GM12878 (cell line): ENCODE data around the gene DBNDD2. TPM values are rescaled to one million over a fixed set of nuclear protein-coding genes. Genes with fewer than 3 reads are reported as not detected.

ENCODE experiments used
- ATF2 ChIP-seq: IDR thresholded peaks from 2 replicates; pipeline ENCODE4 v1.6.1; 2012; ENCODE audit warnings: low read length, inconsistent platforms
- BMI1 ChIP-seq: fragments of 450-650 bp; IDR thresholded peaks from 2 replicates; pipeline ENCODE4 v1.6.1; 2016; ENCODE audit warnings: mild to moderate bottlenecking, moderate library complexity, borderline replicate concordance
- CHD2 ChIP-seq: IDR thresholded peaks from 2 replicates; pipeline ENCODE4 v1.6.1; 2011; ENCODE audit warnings: low read depth, low read length, improper control_type of control experiment, borderline replicate concordance
- EED ChIP-seq: sonication (generic); IDR thresholded peaks from 2 replicates; pipeline ENCODE4 v1.6.1; 2016; ENCODE audit warnings: antibody characterized with exemption, low read depth
- GATAD2B ChIP-seq: fragments of 450-650 bp; conservative IDR thresholded peaks from 2 replicates; pipeline ENCODE4 v1.6.1; 2017; ENCODE audit warnings: low read depth, mild to moderate bottlenecking, moderate library complexity
- KLF5 ChIP-seq: fragments of 450-650 bp; IDR thresholded peaks from 2 replicates; pipeline ENCODE4 v1.6.1; 2014; ENCODE audit warnings: mild to moderate bottlenecking; ENCODE audit not compliant: partially characterized antibody
- MXI1 ChIP-seq: fragments of 150-350 bp; IDR thresholded peaks from 2 replicates; pipeline ENCODE4 v1.6.1; 2011; ENCODE audit warnings: low read depth, mild to moderate bottlenecking, inconsistent platforms, low read length, improper control_type of control experiment
- NBN ChIP-seq: fragments of 450-650 bp; IDR thresholded peaks from 2 replicates; pipeline ENCODE4 v1.6.1; 2016
- NR2C1 ChIP-seq: fragments of 450-650 bp; IDR thresholded peaks from 2 replicates; pipeline ENCODE4 v1.6.1; 2017; ENCODE audit warnings: antibody characterized with exemption, mild to moderate bottlenecking, moderate library complexity
- POLR2AphosphoS2 ChIP-seq: IDR thresholded peaks from 2 replicates; pipeline ENCODE4 v1.6.1; 2011; ENCODE audit warnings: low read depth, mild to moderate bottlenecking, low read length, improper control_type of control experiment, moderate library complexity
- RCOR1 ChIP-seq: conservative IDR thresholded peaks from 2 replicates; pipeline ENCODE4 v1.6.1; 2012; ENCODE audit warnings: low read depth, low read length, improper control_type of control experiment
- RUNX3 ChIP-seq: IDR thresholded peaks from 2 replicates; pipeline ENCODE4 v1.6.1; 2012; ENCODE audit warnings: low read length, inconsistent platforms
- SIN3A ChIP-seq: IDR thresholded peaks from 2 replicates; pipeline ENCODE4 v1.6.1; 2012; ENCODE audit warnings: low read depth, low read length, improper control_type of control experiment
- SMC3 ChIP-seq: IDR thresholded peaks from 2 replicates; pipeline ENCODE4 v1.6.1; 2011; ENCODE audit warnings: low read length, improper control_type of control experiment, borderline replicate concordance
- SPI1 ChIP-seq: IDR thresholded peaks from 2 replicates; pipeline ENCODE4 v1.6.1; 2011; ENCODE audit warnings: low read depth, mild to moderate bottlenecking, low read length, moderate library complexity, borderline replicate concordance; ENCODE audit not compliant: insufficient read depth
- SRF ChIP-seq, 2 experiments: IDR thresholded peaks; 2 replicates each; pipeline ENCODE4 v1.6.1; 2011; ENCODE audit warnings: low read depth in 2 of 2, low read length in 2 of 2, mild to moderate bottlenecking in 1 of 2, moderate library complexity in 1 of 2
- TCF3 ChIP-seq: IDR thresholded peaks from 2 replicates; pipeline ENCODE4 v1.6.1; 2012; ENCODE audit warnings: low read depth, mild to moderate bottlenecking, low read length, borderline replicate concordance; ENCODE audit not compliant: insufficient read depth
- polyA plus RNA-seq, 11 experiments: library from polyadenylated mRNA; depleted of rRNA in 4 of 11; unstranded in 6 of 11; stranded (reverse) in 5 of 11; fragments of >200 nt; fragmentation: Nextera tagmentation in 4 of 11; fragmentation: Illumina TruSeq in 1 of 11; extraction: Ambion mirVana in 4 of 11; extraction: Trizol in 1 of 11; gene quantifications; 1 replicate in 1 of 11; 2 replicates in 10 of 11; pipeline versions ENCODE4 v1.2.1 to v1.2.3, GENCODE V29; 2011 to 2016; ENCODE audit warnings: inconsistent platforms in 2 of 11, missing spikeins in 2 of 11, low read depth in 1 of 11
- total RNA-seq, 4 experiments: library from RNA; depleted of rRNA in 3 of 4; stranded (reverse); fragments of >200 nt in 3 of 4; fragmentation: Illumina TruSeq in 1 of 4; extraction: Trizol in 1 of 4; gene quantifications; 2 replicates each; pipeline versions ENCODE4 v1.2.1 to v1.2.3, GENCODE V29; 2013 to 2021
- TF ChIP-seq, protein P1 (sequence below): fragments of 450-650 bp; formaldehyde crosslinking; IDR thresholded peaks from 2 replicates; pipeline ENCODE4 v1.4.0; 2022; ENCODE audit warnings: mild to moderate bottlenecking, moderate library complexity
- TF ChIP-seq, protein P2 (sequence below): fragments of 450-650 bp; IDR thresholded peaks from 2 replicates; pipeline ENCODE4 v1.6.1; 2018; ENCODE audit warnings: mild to moderate bottlenecking, low read depth, moderate library complexity; ENCODE audit not compliant: partially characterized antibody
- TF ChIP-seq, protein P3 (sequence below): IDR thresholded peaks from 2 replicates; pipeline ENCODE4 v1.6.1; 2011; ENCODE audit warnings: borderline replicate concordance, low read depth, mild to moderate bottlenecking, moderate library complexity, low read length; ENCODE audit not compliant: insufficient read depth, poor library complexity, severe bottlenecking

The DBNDD2 gene
- total and polyA plus RNA-seq, 10 of the 15 experiments (the other 5 are each of a cell fraction or from before 2014, with no cell fraction given) = 0.17 to 5.7 (median 0.49) TPM; not detected in 1

DNA sequence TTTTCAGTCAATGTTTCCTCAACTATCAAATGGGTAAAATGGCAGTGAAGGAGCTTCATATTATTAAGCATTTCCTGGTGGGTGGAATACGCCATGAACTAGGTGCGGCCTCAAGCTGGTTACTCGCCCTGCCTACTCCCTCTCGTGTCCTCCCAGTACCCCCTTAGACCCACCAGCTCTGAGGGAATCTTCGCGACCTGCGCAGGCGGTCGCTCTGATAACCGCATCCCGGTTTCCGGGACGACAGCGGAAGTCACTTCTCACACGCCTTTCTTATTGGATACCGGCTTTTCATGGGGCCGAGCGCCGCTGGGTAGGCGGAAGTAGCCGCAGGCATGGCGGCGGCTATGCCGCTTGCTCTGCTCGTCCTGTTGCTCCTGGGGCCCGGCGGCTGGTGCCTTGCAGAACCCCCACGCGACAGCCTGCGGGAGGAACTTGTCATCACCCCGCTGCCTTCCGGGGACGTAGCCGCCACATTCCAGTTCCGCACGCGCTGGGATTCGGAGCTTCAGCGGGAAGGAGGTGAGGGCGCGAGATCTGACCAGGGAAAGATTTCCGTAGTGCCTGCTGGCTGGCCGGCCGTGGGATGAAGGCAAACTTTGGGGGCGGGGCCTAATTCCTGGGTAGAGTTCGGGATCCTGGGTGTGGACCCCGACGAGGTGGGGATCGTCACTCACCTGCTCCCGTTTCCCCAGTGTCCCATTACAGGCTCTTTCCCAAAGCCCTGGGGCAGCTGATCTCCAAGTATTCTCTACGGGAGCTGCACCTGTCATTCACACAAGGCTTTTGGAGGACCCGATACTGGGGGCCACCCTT lies 7.9 kb downstream of the DBNDD2 start, which contains the start of gene PIGT (continued):
- TF ChIP-seq ATF2 = no peak
- TF ChIP-seq, protein P1, sequence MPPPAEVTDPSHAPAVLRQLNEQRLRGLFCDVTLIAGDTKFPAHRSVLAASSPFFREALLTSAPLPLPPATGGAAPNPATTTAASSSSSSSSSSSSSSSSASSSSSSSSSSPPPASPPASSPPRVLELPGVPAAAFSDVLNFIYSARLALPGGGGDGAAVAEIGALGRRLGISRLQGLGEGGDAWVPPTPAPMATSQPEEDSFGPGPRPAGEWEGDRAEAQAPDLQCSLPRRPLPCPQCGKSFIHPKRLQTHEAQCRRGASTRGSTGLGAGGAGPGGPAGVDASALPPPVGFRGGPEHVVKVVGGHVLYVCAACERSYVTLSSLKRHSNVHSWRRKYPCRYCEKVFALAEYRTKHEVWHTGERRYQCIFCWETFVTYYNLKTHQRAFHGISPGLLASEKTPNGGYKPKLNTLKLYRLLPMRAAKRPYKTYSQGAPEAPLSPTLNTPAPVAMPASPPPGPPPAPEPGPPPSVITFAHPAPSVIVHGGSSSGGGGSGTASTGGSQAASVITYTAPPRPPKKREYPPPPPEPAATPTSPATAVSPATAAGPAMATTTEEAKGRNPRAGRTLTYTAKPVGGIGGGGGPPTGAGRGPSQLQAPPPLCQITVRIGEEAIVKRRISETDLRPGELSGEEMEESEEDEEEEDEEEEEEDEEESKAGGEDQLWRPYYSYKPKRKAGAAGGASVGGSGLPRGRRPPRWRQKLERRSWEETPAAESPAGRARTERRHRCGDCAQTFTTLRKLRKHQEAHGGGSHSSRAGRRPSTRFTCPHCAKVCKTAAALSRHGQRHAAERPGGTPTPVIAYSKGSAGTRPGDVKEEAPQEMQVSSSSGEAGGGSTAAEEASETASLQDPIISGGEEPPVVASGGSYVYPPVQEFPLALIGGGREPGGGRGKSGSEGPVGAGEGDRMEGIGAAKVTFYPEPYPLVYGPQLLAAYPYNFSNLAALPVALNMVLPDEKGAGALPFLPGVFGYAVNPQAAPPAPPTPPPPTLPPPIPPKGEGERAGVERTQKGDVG (CRISPR knock-in tag) = no peak
- peak; percentile 18 for TF ChIP-seq KLF5
- peak; percentile 42; the same call in 1 of the 2 replicates for TF ChIP-seq EED
- peak; percentile 72 for TF ChIP-seq NBN
- TF ChIP-seq, protein P2, sequence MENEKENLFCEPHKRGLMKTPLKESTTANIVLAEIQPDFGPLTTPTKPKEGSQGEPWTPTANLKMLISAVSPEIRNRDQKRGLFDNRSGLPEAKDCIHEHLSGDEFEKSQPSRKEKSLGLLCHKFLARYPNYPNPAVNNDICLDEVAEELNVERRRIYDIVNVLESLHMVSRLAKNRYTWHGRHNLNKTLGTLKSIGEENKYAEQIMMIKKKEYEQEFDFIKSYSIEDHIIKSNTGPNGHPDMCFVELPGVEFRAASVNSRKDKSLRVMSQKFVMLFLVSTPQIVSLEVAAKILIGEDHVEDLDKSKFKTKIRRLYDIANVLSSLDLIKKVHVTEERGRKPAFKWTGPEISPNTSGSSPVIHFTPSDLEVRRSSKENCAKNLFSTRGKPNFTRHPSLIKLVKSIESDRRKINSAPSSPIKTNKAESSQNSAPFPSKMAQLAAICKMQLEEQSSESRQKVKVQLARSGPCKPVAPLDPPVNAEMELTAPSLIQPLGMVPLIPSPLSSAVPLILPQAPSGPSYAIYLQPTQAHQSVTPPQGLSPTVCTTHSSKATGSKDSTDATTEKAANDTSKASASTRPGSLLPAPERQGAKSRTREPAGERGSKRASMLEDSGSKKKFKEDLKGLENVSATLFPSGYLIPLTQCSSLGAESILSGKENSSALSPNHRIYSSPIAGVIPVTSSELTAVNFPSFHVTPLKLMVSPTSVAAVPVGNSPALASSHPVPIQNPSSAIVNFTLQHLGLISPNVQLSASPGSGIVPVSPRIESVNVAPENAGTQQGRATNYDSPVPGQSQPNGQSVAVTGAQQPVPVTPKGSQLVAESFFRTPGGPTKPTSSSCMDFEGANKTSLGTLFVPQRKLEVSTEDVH = peak; percentile 69
- TF ChIP-seq CHD2 = peak; percentile 69
- TF ChIP-seq TCF3 = peak; percentile 50; the same call in 1 of the 2 replicates
- TF ChIP-seq MXI1 = peak; percentile 93
- peak; percentile 34; the same call in 1 of the 2 replicates for TF ChIP-seq SPI1
- no peak; the same call in 1 of the 2 replicates for TF ChIP-seq SMC3
- TF ChIP-seq, protein P3, sequence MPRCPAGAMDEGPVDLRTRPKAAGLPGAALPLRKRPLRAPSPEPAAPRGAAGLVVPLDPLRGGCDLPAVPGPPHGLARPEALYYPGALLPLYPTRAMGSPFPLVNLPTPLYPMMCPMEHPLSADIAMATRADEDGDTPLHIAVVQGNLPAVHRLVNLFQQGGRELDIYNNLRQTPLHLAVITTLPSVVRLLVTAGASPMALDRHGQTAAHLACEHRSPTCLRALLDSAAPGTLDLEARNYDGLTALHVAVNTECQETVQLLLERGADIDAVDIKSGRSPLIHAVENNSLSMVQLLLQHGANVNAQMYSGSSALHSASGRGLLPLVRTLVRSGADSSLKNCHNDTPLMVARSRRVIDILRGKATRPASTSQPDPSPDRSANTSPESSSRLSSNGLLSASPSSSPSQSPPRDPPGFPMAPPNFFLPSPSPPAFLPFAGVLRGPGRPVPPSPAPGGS = no peak
- TF ChIP-seq SIN3A = peak; percentile 80; the same call in 1 of the 2 replicates
- 0 out of 2 replicates have a peak, but pooled peaks have one; percentile 21 for TF ChIP-seq RCOR1
- 0 out of 4 replicates have a peak, but pooled peaks of 1 of the 2 experiments have one; percentile 21 for TF ChIP-seq SRF (IDR thresholded peaks at IDR 0.05; ENCODE audit: low read depth in 2 of 2, low read length in 2 of 2)
- peak; percentile 70 for TF ChIP-seq GATAD2B
- peak; percentile 84; the same call in 1 of the 2 replicates for TF ChIP-seq POLR2AphosphoS2
- no peak for TF ChIP-seq BMI1
- peak; percentile 90 for TF ChIP-seq RUNX3
- no peak; the same call in 1 of the 2 replicates for TF ChIP-seq NR2C1
